ENCODE results near the gene TIE1. TPM values are rescaled to one million over a fixed set of nuclear protein-coding genes. Genes with fewer than 3 reads are reported as not detected.

The TIE1 gene
- total RNA-seq, 2 experiments from 2014 or later = 0.15 to 0.66 TPM

- ChIA-PET POLR2A (interaction anchor here (0.7 kb wide), 1 partner anchor 960 kb away, joined by 4 read pairs; no protein-coding TSS in a partner anchor), CTCF (ENCODE audit: unreplicated experiment) (no interaction called here)
- H3K9me2 ChIP-seq (ENCODE audit: insufficient read depth, low read length) = no peaks in the 10 kb centered on the region
- BruUV-seq (replicated peaks) = no TSS peak
- no peaks in the 10 kb centered on the region for H4K20me1 ChIP-seq (ENCODE audit: insufficient read depth, low read length)
- H3K27ac ChIP-seq (ENCODE audit: low read depth, low read length, poor library complexity, severe bottlenecking) = no peak within 1 kb of the TSS
- H3K4me1 ChIP-seq (ENCODE audit: insufficient read depth, low read length, poor library complexity, severe bottlenecking) = no peaks in the 10 kb centered on the region
- H3K4me2 ChIP-seq (ENCODE audit: low read length) = no peak within 1 kb of the TSS
- H3K4me3 ChIP-seq (ENCODE audit: low read depth, low read length, poor library complexity, severe bottlenecking) = no peak within 1 kb of the TSS
- H2AFZ ChIP-seq (ENCODE audit: low read length) = no peak within 1 kb of the TSS
- no peak for TF ChIP-seq CTCF (conservative IDR thresholded peaks at IDR 0.05; ENCODE audit: low read length)
- TF ChIP-seq EZH2phosphoT487 (IDR thresholded peaks at IDR 0.05; ENCODE audit: borderline replicate concordance, low read depth, low read length) = no peak
- H3K9me3 ChIP-seq (ENCODE audit: low read length) = no peaks in the 10 kb centered on the region
- intact Hi-C loops (cut with micrococcal nuclease; ENCODE audit: unreplicated experiment) = no loop called here
- H3K36me3 ChIP-seq (ENCODE audit: insufficient read depth, low read length) = no peaks in the 10 kb centered on the region
- DNase-seq (ENCODE audit: low spot score) = no peak
- H3K79me2 ChIP-seq (ENCODE audit: insufficient read depth, low read depth, low read length) = no peaks in the 10 kb centered on the region
Measured at GRCh38 chr1:43285269-43285990, 15.4 kb upstream of the TIE1 start, which contains the start of gene C1orf210. Gene C1orf210, minus strand, starts transcription at chr1:43285581. Its CDS starts 2,311 bp downstream, at chr1:43283270.

DNA sequence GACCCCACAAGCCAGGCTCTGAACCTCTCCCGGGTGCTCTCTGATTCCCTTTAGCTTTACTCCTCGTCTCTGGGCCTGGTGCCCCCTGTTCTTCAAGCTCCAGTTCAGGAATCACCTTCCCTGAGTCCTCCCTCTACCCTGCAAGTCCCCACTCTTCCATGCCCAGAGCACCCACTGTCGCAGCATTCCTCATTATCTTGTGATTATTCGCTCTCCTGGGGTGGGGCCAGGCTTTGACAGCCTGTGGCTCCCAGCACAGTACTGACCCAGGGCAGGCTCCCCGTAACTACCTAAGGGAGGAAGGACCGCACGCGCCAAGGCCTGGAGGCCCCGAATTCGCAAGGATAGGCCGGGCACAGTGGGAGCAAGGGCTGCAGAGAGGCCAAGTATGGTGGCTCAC is 14.7 kb upstream of the TIE1 start:
- no TSS peak for BruUV-seq (replicated peaks)
- no peak overlapping the region for H3K4me3 ChIP-seq (ENCODE audit: low read depth, low read length, poor library complexity, severe bottlenecking)
- TF ChIP-seq CTCF (conservative IDR thresholded peaks at IDR 0.05; ENCODE audit: low read length) = no peak
- no peak for TF ChIP-seq EZH2phosphoT487 (IDR thresholded peaks at IDR 0.05; ENCODE audit: borderline replicate concordance, low read depth, low read length)
- ChIA-PET CTCF (ENCODE audit: unreplicated experiment) (no interaction called here), POLR2A (interaction anchor here (0.7 kb wide), 1 partner anchor 960 kb away, joined by 4 read pairs; no protein-coding TSS in a partner anchor)
- no peak overlapping the region for H3K27ac ChIP-seq (ENCODE audit: low read depth, low read length, poor library complexity, severe bottlenecking)
- no peaks in the 10 kb centered on the region for H3K9me3 ChIP-seq (ENCODE audit: low read length)
- H3K9me2 ChIP-seq (ENCODE audit: insufficient read depth, low read length) = no peaks in the 10 kb centered on the region
- no peaks in the 10 kb centered on the region for H4K20me1 ChIP-seq (ENCODE audit: insufficient read depth, low read length)
- H3K79me2 ChIP-seq (ENCODE audit: insufficient read depth, low read depth, low read length) = no peaks in the 10 kb centered on the region
- H2AFZ ChIP-seq (ENCODE audit: low read length) = no peak overlapping the region
- no peak overlapping the region for H3K4me2 ChIP-seq (ENCODE audit: low read length)
- no peaks in the 10 kb centered on the region for H3K36me3 ChIP-seq (ENCODE audit: insufficient read depth, low read length)
- no peaks in the 10 kb centered on the region for H3K4me1 ChIP-seq (ENCODE audit: insufficient read depth, low read length, poor library complexity, severe bottlenecking)
- DNase-seq (ENCODE audit: low spot score) = no peak
- intact Hi-C loops (cut with micrococcal nuclease; ENCODE audit: unreplicated experiment) = no loop called here

- no peak for DNase-seq (ENCODE audit: low spot score)
- Histone ChIP-seq H3K4me2 (ENCODE audit: low read length) (no peak overlapping the region), H3K4me1 (ENCODE audit: insufficient read depth, low read length, poor library complexity, severe bottlenecking) (no peaks in the 10 kb centered on the region), H2AFZ (ENCODE audit: low read length) (no peak overlapping the region), H3K36me3 (ENCODE audit: insufficient read depth, low read length) (no peaks in the 10 kb centered on the region), H3K9me2 (ENCODE audit: insufficient read depth, low read length) (no peaks in the 10 kb centered on the region), H3K79me2 (ENCODE audit: insufficient read depth, low read depth, low read length) (no peaks in the 10 kb centered on the region), H3K4me3 (ENCODE audit: low read depth, low read length, poor library complexity, severe bottlenecking) (no peak overlapping the region), H3K27ac (ENCODE audit: low read depth, low read length, poor library complexity, severe bottlenecking) (no peak overlapping the region), H3K9me3 (ENCODE audit: low read length) (no peaks in the 10 kb centered on the region), H4K20me1 (ENCODE audit: insufficient read depth, low read length) (no peaks in the 10 kb centered on the region)
- ChIA-PET CTCF (ENCODE audit: unreplicated experiment) (no interaction called here), POLR2A (interaction anchor here (0.6 kb wide), 1 partner anchor 43 kb away, joined by 3 read pairs; no protein-coding TSS in a partner anchor)
- intact Hi-C loops (cut with micrococcal nuclease; ENCODE audit: unreplicated experiment) = no loop called here
- TF ChIP-seq EZH2phosphoT487 (IDR thresholded peaks at IDR 0.05; ENCODE audit: borderline replicate concordance, low read depth, low read length) = no peak
- no peak for TF ChIP-seq CTCF (conservative IDR thresholded peaks at IDR 0.05; ENCODE audit: low read length)
- BruUV-seq (replicated peaks) = no TSS peak
Measured at GRCh38 chr1:43286533-43286932, 14.2 kb upstream of the TIE1 start.
